DND-41 (cell line): Measurements from ENCODE around the gene C1QTNF5.
A peak's percentile ranks its signal among the peaks of the same experiment; 100 is the strongest.

Experiments used
- ATAC-seq: fragments of 200-7000 bp; cut with Tn5 transposase; 3 replicates; pipeline ENCODE4 v1.9.1; 2021; ENCODE audit warnings: low read depth; ENCODE audit not compliant: insufficient read depth
- DNase-seq: peaks from one replicate; pipeline ENCODE4 v3.0.0-alpha.2; 2020
- H2AFZ ChIP-seq: 2 replicates; pipeline ENCODE4 v1.6.0; 2012; ENCODE audit warnings: low read depth, low read length
- H3K27ac ChIP-seq: 2 replicates; pipeline ENCODE4 v1.5.1; 2012; ENCODE audit warnings: low read length, inconsistent platforms
- H3K27me3 ChIP-seq: fragments of 200-600 bp; sonication (generic); 2 replicates; pipeline ENCODE4 v1.6.0; 2012; ENCODE audit warnings: low read length, mild to moderate bottlenecking, inconsistent platforms; ENCODE audit not compliant: insufficient read depth, poor library complexity
- H3K36me3 ChIP-seq: 2 replicates; pipeline ENCODE4 v1.5.1; 2012; ENCODE audit warnings: low read length, inconsistent platforms; ENCODE audit not compliant: insufficient read depth
- H3K4me1 ChIP-seq: 2 replicates; pipeline ENCODE4 v1.5.1; 2012; ENCODE audit warnings: mild to moderate bottlenecking, low read length; ENCODE audit not compliant: insufficient read depth
- H3K4me2 ChIP-seq: 2 replicates; pipeline ENCODE4 v1.6.0; 2012; ENCODE audit warnings: mild to moderate bottlenecking, moderate library complexity, low read length, inconsistent platforms; ENCODE audit not compliant: insufficient read depth
- H3K4me3 ChIP-seq, 2 experiments: fragments of 200-600 bp in 1 of 2; shearing (Covaris generic) in 1 of 2; 2 replicates each; pipeline ENCODE4 v1.5.1; 2012 to 2016; ENCODE audit warnings: inconsistent platforms in 2 of 2, low read length in 2 of 2, mild to moderate bottlenecking in 2 of 2, low read depth in 1 of 2, moderate library complexity in 1 of 2
- H3K79me2 ChIP-seq: 2 replicates; pipeline ENCODE4 v1.6.0; 2012; ENCODE audit warnings: low read length, inconsistent platforms; ENCODE audit not compliant: insufficient read depth
- H3K9ac ChIP-seq: 2 replicates; pipeline ENCODE4 v1.6.0; 2012; ENCODE audit warnings: low read depth, mild to moderate bottlenecking, inconsistent platforms, low read length, moderate library complexity
- H3K9me3 ChIP-seq: 2 replicates; pipeline ENCODE4 v1.5.1; 2012; ENCODE audit warnings: low read length, moderate library complexity, mild to moderate bottlenecking, inconsistent platforms; ENCODE audit not compliant: insufficient read depth, severe bottlenecking
- H4K20me1 ChIP-seq: 2 replicates; pipeline ENCODE4 v1.6.0; 2012; ENCODE audit warnings: low read length; ENCODE audit not compliant: insufficient read depth
- CTCF ChIP-seq: IDR thresholded peaks from 2 replicates; pipeline ENCODE4 v1.5.1; 2012; ENCODE audit warnings: borderline replicate concordance, low read length, moderate library complexity, mild to moderate bottlenecking; ENCODE audit not compliant: poor library complexity, severe bottlenecking; ENCODE audit errors: extremely low read depth
- EZH2 ChIP-seq: IDR thresholded peaks from 3 replicates; pipeline ENCODE4 v1.6.1; 2012; ENCODE audit warnings: borderline replicate concordance, low read depth, mild to moderate bottlenecking, moderate library complexity, low read length, inconsistent platforms; ENCODE audit not compliant: severe bottlenecking

Gene C1QTNF5

DNA sequence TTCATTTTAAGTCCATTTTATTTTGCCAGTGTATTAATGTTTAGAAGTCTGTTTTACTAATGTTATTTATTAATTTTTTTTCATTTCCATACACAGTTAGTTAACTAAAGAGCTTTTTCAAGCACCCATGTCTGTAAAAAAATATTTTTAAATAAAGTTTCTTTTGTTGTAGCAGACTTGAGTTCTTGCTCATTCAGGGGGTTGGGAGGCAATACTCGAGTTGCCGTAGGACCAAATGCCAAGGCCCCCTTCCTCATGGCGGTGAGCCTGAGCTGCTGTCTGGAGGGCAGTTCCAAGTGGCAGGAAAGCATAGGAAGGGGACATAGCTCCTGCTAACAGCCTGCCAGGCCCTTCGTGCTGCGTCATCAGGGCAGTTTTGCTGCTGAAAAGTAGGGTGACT, 32.7 kb downstream of the C1QTNF5 start:
- Histone ChIP-seq H3K4me1 (no peaks in the 10 kb centered on the region), H4K20me1 (no peaks in the 10 kb centered on the region), H3K9me3 (no peaks in the 10 kb centered on the region), H3K9ac (no peak overlapping the region), H3K4me3 (no peak overlapping the region), H3K79me2 (no peaks in the 10 kb centered on the region), H3K27ac (no peak overlapping the region), H3K36me3 (peaks cover 24% of the 10 kb centered on the region), H3K27me3 (no peaks in the 10 kb centered on the region), H2AFZ (no peak overlapping the region), H3K4me2 (no peak overlapping the region)
- ATAC-seq (no peak), DNase-seq (no peak)
- TF ChIP-seq EZH2, result no peak
- TF ChIP-seq CTCF, result no peak

GRCh38 chr11:119307219-119307618, 33.5 kb downstream of the C1QTNF5 start:
- Histone ChIP-seq H3K9ac (no peak overlapping the region), H3K4me2 (no peak overlapping the region), H3K27ac (no peak overlapping the region), H3K4me3 (no peak overlapping the region), H4K20me1 (no peaks in the 10 kb centered on the region), H3K36me3 (peaks cover 30% of the 10 kb centered on the region), H3K4me1 (no peaks in the 10 kb centered on the region), H3K27me3 (no peaks in the 10 kb centered on the region), H3K9me3 (no peaks in the 10 kb centered on the region), H2AFZ (no peak overlapping the region), H3K79me2 (no peaks in the 10 kb centered on the region)
- TF ChIP-seq CTCF (no peak), EZH2 (no peak)
- no peak for DNase-seq
- ATAC-seq, result no peak

DNA sequence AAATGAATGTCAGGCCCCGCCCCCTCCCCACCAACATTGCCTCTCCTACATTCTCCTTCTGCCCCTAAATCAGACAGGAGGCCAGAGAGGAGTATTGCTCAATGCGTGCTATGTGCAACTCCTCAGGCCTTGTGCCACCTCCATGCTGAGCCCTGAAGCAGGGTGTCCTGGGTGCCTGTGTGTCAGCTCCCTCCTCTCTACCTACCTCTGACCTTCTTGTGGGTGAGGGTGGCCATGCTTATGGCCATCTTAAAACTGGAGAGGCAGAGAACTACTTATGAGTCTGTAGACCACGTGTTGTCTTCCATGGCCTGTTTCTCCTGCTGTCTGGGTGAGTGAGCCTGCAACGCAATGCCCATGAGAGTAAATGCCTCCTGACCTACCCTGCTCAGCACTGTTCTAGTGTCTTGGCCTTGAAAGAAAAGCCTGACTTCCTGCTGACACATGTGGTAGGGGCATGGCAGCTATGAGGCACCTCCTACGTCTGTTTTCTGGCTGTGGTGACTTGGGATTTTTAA, 34.3 kb downstream of the C1QTNF5 start:
- TF ChIP-seq EZH2 (no peak), CTCF (no peak)
- DNase-seq, result no peak
- H2AFZ ChIP-seq, result no peak overlapping the region
- H3K27me3 ChIP-seq, result no peaks in the 10 kb centered on the region
- H4K20me1 ChIP-seq, result no peaks in the 10 kb centered on the region
- H3K27ac ChIP-seq, result no peak overlapping the region
- H3K9me3 ChIP-seq, result no peaks in the 10 kb centered on the region
- H3K9ac ChIP-seq, result no peak overlapping the region
- H3K79me2 ChIP-seq, result no peaks in the 10 kb centered on the region
- no peak overlapping the region for H3K4me3 ChIP-seq
- H3K36me3 ChIP-seq, result peaks cover 38% of the 10 kb centered on the region
- H3K4me2 ChIP-seq, result no peak overlapping the region
- H3K4me1 ChIP-seq, result no peaks in the 10 kb centered on the region
- peak; percentile 55; the same call in 1 of the 3 replicates for ATAC-seq
